Right atrium auricular region (tissue), 2 donors: ENCODE data around the gene TBX15. TPM values are rescaled to one million over a fixed set of nuclear protein-coding genes. Genes with fewer than 3 reads are reported as not detected.

Experiments
- DNase-seq: peaks from one replicate; pipeline ENCODE4 v3.0.0-alpha.2; 2019; ENCODE audit warnings: low spot score
- H3K27ac ChIP-seq, 2 donors: fragments of 200-600 bp; sonication (generic); 1 replicate in 1 of 2; 2 replicates in 1 of 2; pipeline ENCODE4 v1.5.1; 2016 to 2019
- H3K27me3 ChIP-seq, 2 donors: fragments of 200-600 bp; sonication (generic); one replicate each; pipeline versions ENCODE4 v1.5.1 to v1.6.0; 2017 to 2019
- H3K36me3 ChIP-seq: fragments of 200-600 bp; sonication (generic); one replicate; pipeline ENCODE4 v1.5.1; 2016
- H3K4me1 ChIP-seq, 2 donors: fragments of 200-600 bp; sonication (generic); one replicate each; pipeline versions ENCODE4 v1.5.1 to v1.6.0; 2017 to 2019
- H3K4me3 ChIP-seq, 2 donors: fragments of 200-600 bp; sonication (generic); 1 replicate in 1 of 2; 2 replicates in 1 of 2; pipeline ENCODE4 v1.5.1; 2017 to 2019; ENCODE audit warnings: mild to moderate bottlenecking in 1 of 2, moderate library complexity in 1 of 2
- H3K9me3 ChIP-seq, 2 donors: fragments of 200-600 bp; sonication (generic); one replicate each; pipeline ENCODE4 v1.5.1; 2019
- total RNA-seq, 2 donors: library from RNA; depleted of rRNA; stranded (reverse); fragments of >200 nt; gene quantifications; one replicate each; pipeline ENCODE4 v1.1.0, GENCODE V29; 2016
- TF ChIP-seq, protein P1 (sequence below), 2 donors: fragments of 200-600 bp; sonication (generic); IDR thresholded peaks; one replicate each; pipeline ENCODE4 v1.5.1; 2019; ENCODE audit warnings: antibody characterized with exemption in 2 of 2

Gene TBX15
- total RNA-seq, 2 donors from 2014 or later: 2.1 to 3.6 TPM

DNA sequence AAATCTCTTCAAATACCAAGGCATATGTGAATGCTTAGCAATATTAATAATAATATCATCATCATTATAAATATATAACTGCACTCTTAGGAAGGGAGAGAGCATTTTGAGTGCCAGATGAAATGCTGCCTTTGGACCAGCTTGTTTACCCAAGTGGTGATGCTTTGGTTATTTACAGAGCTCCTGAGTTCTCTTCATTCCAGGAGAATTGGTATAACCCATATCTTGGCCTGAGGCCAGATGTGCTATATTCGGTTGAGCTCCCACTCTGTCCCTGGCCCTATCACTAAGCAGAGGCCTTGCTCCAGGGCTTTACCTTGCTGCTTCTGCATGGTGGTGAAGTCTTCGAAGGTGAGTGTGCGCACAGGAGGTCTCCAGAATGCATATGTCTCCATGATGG, 89.4 kb downstream of the TBX15 start:
- H3K27me3 ChIP-seq: no peaks in the 10 kb centered on the region
- TF ChIP-seq, protein P1, sequence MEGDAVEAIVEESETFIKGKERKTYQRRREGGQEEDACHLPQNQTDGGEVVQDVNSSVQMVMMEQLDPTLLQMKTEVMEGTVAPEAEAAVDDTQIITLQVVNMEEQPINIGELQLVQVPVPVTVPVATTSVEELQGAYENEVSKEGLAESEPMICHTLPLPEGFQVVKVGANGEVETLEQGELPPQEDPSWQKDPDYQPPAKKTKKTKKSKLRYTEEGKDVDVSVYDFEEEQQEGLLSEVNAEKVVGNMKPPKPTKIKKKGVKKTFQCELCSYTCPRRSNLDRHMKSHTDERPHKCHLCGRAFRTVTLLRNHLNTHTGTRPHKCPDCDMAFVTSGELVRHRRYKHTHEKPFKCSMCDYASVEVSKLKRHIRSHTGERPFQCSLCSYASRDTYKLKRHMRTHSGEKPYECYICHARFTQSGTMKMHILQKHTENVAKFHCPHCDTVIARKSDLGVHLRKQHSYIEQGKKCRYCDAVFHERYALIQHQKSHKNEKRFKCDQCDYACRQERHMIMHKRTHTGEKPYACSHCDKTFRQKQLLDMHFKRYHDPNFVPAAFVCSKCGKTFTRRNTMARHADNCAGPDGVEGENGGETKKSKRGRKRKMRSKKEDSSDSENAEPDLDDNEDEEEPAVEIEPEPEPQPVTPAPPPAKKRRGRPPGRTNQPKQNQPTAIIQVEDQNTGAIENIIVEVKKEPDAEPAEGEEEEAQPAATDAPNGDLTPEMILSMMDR (IDR thresholded peaks at IDR 0.05): no peak
- no peak for DNase-seq
- H3K4me1 ChIP-seq: no peaks in the 10 kb centered on the region
- H3K9me3 ChIP-seq: no peaks in the 10 kb centered on the region
- no peak overlapping the region for H3K27ac ChIP-seq
- H3K36me3 ChIP-seq: no peaks in the 10 kb centered on the region
- H3K4me3 ChIP-seq: no peak overlapping the region

DNA sequence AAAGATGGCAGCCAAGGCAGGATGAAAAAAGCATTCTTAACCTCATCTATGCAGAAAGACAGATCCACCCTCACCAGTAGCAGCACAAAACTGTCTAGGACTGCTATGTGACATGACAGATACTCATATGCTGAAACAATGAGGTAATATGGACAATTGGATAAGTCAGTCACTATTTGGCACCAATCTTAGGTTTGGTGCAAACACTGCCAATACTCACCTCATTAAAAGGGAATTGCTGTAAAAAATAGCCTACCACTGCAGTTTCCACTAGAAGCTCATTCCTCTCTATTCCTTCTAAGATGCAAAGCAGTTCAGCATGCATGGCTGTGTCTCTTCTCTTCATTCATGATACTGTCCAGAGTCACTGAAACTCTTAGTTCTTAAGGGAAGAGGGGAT, 91.7 kb downstream of the TBX15 start:
- no peaks in the 10 kb centered on the region for H3K36me3 ChIP-seq

DNA sequence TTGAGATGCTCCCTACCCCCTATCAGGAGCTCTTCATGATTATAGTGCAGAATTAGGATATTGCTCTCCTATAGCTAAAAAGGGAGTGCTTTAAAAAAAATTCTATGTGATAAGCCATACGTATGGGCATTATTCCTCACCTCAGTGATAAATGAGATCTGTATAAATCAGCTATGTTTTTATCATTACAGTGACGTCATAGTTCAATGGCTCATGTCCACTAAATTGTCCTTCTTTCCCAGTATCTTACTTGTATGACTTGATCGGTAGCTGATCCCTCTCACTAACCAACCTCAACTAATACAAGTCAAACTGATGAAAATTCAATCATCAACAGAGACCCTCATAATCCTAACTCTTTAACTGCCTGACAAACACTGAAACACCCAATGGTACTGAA, 93.3 kb downstream of the TBX15 start:
- no peaks in the 10 kb centered on the region for H3K4me1 ChIP-seq
- no peak overlapping the region for H3K27ac ChIP-seq
- TF ChIP-seq, protein P1 (IDR thresholded peaks at IDR 0.05): no peak
- no peaks in the 10 kb centered on the region for H3K9me3 ChIP-seq
- no peak for DNase-seq
- H3K27me3 ChIP-seq: no peaks in the 10 kb centered on the region
- no peak overlapping the region for H3K4me3 ChIP-seq
- no peaks in the 10 kb centered on the region for H3K36me3 ChIP-seq

More for the DNA sequence above, 91.7 kb downstream of the TBX15 start:
- no peak for DNase-seq
- no peaks in the 10 kb centered on the region for H3K9me3 ChIP-seq
- no peak overlapping the region for H3K27ac ChIP-seq
- H3K4me3 ChIP-seq: no peak overlapping the region
- TF ChIP-seq, protein P1 (IDR thresholded peaks at IDR 0.05): no peak
- H3K4me1 ChIP-seq: no peaks in the 10 kb centered on the region
- H3K27me3 ChIP-seq: no peaks in the 10 kb centered on the region

- Histone ChIP-seq H3K4me1 (no peaks in the 10 kb centered on the region), H3K4me3 (no peak overlapping the region), H3K27ac (no peak overlapping the region), H3K36me3 (no peaks in the 10 kb centered on the region), H3K9me3 (no peaks in the 10 kb centered on the region), H3K27me3 (no peaks in the 10 kb centered on the region)
- no peak for DNase-seq
- TF ChIP-seq, protein P1 (IDR thresholded peaks at IDR 0.05): no peak
These were observed 97.2 kb downstream of the TBX15 start for GRCh38 chr1:118890851-118891384.

DNA sequence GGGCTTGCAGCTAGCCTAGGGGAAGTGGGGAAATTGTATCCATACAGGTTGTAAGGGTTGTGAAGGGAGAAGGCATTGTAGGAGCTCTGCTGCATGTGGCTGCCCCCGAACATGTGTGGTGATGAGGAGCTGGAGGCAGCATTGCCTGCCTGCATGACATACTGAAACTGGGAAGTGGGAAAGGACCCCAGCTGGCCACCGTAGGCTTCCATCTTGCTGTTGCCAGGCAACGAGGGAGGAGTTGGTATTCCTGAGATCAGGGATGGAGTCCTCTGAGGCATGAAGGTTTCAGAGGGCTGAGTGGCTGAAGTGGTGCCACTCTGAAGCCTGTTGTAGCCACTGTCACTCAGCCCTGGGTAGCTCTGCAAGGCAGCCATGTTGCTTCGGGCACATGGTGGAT, 103.2 kb downstream of the TBX15 start:
- no peaks in the 10 kb centered on the region for H3K4me1 ChIP-seq
- TF ChIP-seq, protein P1 (IDR thresholded peaks at IDR 0.05): no peak
- H3K27me3 ChIP-seq: no peaks in the 10 kb centered on the region
- no peak overlapping the region for H3K27ac ChIP-seq
- H3K9me3 ChIP-seq: no peaks in the 10 kb centered on the region
- H3K4me3 ChIP-seq: no peak overlapping the region
- no peak for DNase-seq
- H3K36me3 ChIP-seq: no peaks in the 10 kb centered on the region

DNA sequence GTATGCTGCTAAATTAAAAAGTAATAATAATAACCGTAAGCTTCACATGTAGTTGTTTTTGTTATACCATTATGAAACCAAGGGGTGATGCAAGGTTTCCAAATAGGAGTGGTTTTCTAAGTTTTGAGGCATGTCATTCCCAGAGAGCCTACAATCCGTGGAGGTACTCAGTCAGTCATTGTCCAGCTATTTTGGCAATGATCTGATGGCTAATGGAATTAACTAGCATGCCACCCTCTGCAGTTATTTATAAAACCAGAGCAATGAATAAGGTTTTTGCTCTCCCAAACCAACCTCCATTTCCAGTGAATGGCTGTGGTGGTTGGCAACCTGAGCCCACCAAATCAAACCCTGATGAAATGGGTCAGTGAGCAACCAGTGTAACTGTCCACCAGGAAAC, 106.4 kb downstream of the TBX15 start:
- TF ChIP-seq, protein P1 (IDR thresholded peaks at IDR 0.05): no peak
- H3K4me1 ChIP-seq: no peaks in the 10 kb centered on the region
- no peaks in the 10 kb centered on the region for H3K27me3 ChIP-seq
- no peaks in the 10 kb centered on the region for H3K36me3 ChIP-seq
- no peaks in the 10 kb centered on the region for H3K9me3 ChIP-seq
- DNase-seq: no peak
- H3K4me3 ChIP-seq: no peak overlapping the region
- H3K27ac ChIP-seq: no peak overlapping the region
